ENCODE data around the gene KIF19.

DNA sequence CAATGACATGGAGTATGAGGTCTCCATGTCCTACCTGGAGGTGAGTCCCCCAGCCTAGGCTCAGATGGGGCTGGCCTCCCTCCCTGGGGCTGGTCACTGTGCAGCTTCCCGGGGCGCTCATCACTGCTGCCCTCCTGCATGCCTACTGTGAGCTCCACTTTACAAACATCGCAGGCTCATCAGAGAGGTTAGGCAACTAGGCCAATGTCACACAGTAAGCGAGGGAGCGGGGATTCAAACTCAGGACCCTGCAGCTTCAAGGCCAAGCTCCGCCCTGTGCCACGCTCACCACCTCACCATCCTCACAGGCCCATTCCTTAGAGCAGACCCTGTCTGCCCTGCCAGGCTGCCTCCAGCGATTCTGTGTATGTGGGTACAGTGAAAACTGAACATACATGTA lies 17.1 kb downstream of the KIF19 start:
- TF ChIP-seq EP300 (IDR thresholded peaks at IDR 0.05) (no peak), POLR2A (IDR thresholded peaks at IDR 0.05) (no peak)
- TF ChIP-seq, protein P1, sequence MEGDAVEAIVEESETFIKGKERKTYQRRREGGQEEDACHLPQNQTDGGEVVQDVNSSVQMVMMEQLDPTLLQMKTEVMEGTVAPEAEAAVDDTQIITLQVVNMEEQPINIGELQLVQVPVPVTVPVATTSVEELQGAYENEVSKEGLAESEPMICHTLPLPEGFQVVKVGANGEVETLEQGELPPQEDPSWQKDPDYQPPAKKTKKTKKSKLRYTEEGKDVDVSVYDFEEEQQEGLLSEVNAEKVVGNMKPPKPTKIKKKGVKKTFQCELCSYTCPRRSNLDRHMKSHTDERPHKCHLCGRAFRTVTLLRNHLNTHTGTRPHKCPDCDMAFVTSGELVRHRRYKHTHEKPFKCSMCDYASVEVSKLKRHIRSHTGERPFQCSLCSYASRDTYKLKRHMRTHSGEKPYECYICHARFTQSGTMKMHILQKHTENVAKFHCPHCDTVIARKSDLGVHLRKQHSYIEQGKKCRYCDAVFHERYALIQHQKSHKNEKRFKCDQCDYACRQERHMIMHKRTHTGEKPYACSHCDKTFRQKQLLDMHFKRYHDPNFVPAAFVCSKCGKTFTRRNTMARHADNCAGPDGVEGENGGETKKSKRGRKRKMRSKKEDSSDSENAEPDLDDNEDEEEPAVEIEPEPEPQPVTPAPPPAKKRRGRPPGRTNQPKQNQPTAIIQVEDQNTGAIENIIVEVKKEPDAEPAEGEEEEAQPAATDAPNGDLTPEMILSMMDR (IDR thresholded peaks at IDR 0.05), result no peak
